Neural crest cell (in vitro differentiated cells): ENCODE measurements around the gene COL15A1. TPM values are rescaled to one million over a fixed set of nuclear protein-coding genes. Genes with fewer than 3 reads are reported as not detected.
"Not testable (repeated sequence)": the region's sequence is repeated elsewhere in the genome, so short reads cannot be mapped to it uniquely, and the experiment has no call there.

Experiments
- DNase-seq: peaks from one replicate; pipeline ENCODE4 v3.0.0; 2021; ENCODE audit warnings: low read depth, mixed read lengths, low spot score
- H3K27ac Mint-ChIP-seq: one replicate; pipeline ENCODE4 v1.8.0; 2021; ENCODE audit warnings: mild to moderate bottlenecking, mixed read lengths; ENCODE audit not compliant: unreplicated experiment
- H3K27me3 Mint-ChIP-seq: 2 replicates; pipeline ENCODE4 v1.8.0; 2021; ENCODE audit warnings: low read depth, mild to moderate bottlenecking, mixed read lengths
- H3K36me3 Mint-ChIP-seq: 2 replicates; pipeline ENCODE4 v1.8.0; 2021; ENCODE audit warnings: low read depth, mild to moderate bottlenecking, mixed read lengths
- H3K4me1 Mint-ChIP-seq: 2 replicates; pipeline ENCODE4 v1.8.0; 2021; ENCODE audit warnings: mixed read lengths
- H3K4me3 Mint-ChIP-seq: one replicate; pipeline ENCODE4 v1.8.0; 2021; ENCODE audit warnings: mild to moderate bottlenecking, mixed read lengths
- H3K9me3 Mint-ChIP-seq: 2 replicates; pipeline ENCODE4 v1.8.0; 2021; ENCODE audit warnings: mixed read lengths
- total RNA-seq: library from RNA; stranded (reverse); gene quantifications from 2 replicates; pipeline ENCODE4 v1.2.1, GENCODE V29; 2021
- TF ChIP-seq, protein P1 (sequence below): fragments of 200-600 bp; sonication (generic); conservative IDR thresholded peaks from 2 replicates; pipeline ENCODE4 v1.5.0; 2021; ENCODE audit warnings: antibody characterized with exemption, mild to moderate bottlenecking

COL15A1 gene
- total RNA-seq, 1 donor from 2014 or later, result 0.33 TPM

DNA sequence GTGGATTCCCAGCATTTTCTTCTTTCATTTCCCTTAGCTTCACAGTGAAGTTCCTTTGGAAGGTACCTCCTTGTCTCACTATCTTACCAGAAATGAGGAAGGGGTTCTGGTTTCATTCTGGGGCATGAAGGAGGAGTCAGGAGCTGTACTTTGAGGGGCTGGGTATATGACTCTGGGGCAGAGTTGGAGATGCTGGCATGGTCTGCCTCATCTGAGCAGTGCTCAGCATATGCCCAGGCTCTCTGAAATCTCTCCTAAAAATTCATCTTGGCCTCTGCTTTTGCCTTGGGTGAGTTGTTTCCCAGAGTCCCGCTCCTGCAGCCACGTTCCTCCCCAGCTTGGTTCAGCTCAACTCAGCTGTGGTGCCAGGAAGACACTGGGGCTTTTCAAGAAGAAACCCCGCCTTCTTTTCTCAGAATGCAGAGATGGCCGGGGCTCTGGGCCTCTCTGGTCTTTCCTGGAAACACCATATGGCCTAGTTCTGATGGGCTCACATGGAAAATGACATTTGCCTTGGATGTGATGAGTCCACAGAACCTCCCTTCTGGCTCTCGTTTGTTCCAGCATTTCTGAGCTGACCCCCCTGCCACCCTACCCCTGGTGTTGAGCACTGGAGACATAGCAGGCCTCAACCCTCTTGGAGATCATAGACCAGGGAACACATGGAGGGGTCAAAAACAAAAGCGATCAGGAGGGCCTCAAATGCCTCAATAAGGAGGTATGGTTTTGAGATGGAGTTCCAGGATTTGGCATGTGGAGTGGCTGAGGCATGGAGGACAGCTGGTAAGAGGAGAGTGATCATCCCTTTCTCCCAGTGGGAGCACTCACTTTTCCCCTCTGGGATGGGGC lies 149.2 kb downstream of the COL15A1 start:
- H3K36me3 Mint-ChIP-seq, result no peaks in the 10 kb centered on the region
- peaks cover 3% of the 10 kb centered on the region for H3K9me3 Mint-ChIP-seq
- H3K27me3 Mint-ChIP-seq, result no peaks in the 10 kb centered on the region
- H3K4me1 Mint-ChIP-seq, result peaks cover 23% of the 10 kb centered on the region
- H3K27ac Mint-ChIP-seq, result no peak overlapping the region
- no peak overlapping the region for H3K4me3 Mint-ChIP-seq
- DNase-seq, result no peak
- TF ChIP-seq, protein P1, sequence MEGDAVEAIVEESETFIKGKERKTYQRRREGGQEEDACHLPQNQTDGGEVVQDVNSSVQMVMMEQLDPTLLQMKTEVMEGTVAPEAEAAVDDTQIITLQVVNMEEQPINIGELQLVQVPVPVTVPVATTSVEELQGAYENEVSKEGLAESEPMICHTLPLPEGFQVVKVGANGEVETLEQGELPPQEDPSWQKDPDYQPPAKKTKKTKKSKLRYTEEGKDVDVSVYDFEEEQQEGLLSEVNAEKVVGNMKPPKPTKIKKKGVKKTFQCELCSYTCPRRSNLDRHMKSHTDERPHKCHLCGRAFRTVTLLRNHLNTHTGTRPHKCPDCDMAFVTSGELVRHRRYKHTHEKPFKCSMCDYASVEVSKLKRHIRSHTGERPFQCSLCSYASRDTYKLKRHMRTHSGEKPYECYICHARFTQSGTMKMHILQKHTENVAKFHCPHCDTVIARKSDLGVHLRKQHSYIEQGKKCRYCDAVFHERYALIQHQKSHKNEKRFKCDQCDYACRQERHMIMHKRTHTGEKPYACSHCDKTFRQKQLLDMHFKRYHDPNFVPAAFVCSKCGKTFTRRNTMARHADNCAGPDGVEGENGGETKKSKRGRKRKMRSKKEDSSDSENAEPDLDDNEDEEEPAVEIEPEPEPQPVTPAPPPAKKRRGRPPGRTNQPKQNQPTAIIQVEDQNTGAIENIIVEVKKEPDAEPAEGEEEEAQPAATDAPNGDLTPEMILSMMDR, result no peak

GRCh38 chr9:99093492-99093791 lies 149.7 kb downstream of the COL15A1 start:
- DNase-seq, result no peak
- no peaks in the 10 kb centered on the region for H3K36me3 Mint-ChIP-seq
- peaks cover 23% of the 10 kb centered on the region for H3K4me1 Mint-ChIP-seq
- no peak overlapping the region for H3K27ac Mint-ChIP-seq
- TF ChIP-seq, protein P1, result no peak
- no peaks in the 10 kb centered on the region for H3K27me3 Mint-ChIP-seq
- H3K4me3 Mint-ChIP-seq, result no peak overlapping the region
- H3K9me3 Mint-ChIP-seq, result peaks cover 3% of the 10 kb centered on the region

- Mint-ChIP-seq H3K4me3 (no peak overlapping the region), H3K9me3 (peaks cover 6% of the 10 kb centered on the region), H3K4me1 (peaks cover 23% of the 10 kb centered on the region), H3K27me3 (peaks cover 8% of the 10 kb centered on the region), H3K36me3 (no peaks in the 10 kb centered on the region), H3K27ac (no peak overlapping the region)
- TF ChIP-seq, protein P1, result no peak
- no peak for DNase-seq
These were observed 151.9 kb downstream of the COL15A1 start for GRCh38 chr9:99095565-99095964.

DNA sequence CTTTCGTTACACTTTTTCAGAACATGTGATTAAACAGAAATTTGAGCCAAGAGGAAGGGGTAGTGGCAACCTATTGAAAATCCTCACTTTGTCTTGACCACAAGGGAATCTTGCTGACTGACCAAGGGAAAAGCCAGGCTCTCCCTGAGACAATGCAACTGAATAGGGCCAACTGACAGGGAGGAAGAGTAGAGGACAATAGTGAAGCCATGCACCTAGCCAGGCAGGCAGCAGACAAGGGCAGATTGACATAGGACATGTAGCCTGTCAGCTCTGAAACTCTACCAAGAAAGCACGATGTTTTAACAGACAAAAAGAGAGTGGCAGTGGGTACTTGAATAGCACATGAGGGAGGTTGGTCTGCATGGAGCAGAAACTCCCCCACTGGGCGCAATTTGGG lies 152.7 kb downstream of the COL15A1 start:
- DNase-seq, result no peak

DNA sequence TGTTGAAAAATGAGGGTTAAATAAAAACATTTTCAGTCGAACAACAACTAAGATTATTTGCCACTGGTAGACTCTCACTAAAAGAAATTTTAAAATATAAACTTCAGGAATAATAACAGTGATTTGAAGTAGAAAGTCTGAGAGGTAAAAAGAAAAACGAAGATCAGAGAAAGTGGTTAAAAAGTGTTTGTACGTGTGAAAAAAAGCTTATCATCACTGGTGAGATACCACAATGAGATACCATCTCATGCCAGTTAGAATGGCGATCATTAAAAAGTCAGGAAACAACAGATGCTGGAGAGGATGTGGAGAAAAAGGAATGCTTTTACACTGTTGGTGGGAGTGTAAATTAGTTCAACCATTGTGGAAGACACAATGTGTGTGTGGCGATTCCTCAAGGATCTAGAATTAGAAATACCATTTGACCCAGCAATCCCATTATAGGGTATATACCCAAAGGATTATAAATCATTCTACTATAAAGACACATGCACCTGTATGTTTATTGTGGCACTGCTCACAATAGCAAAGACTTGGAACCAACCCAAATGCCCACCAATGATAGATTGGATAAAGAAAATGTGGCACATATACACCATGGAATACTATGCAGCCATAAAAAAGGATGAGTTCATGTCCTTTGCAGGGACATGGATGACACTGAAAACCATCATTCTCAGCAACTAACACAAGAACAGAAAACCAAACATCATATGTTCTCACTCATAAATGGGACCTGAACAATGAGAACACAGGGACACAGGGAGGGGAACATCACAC lies 156.3 kb downstream of the COL15A1 start:
- peaks cover 25% of the 10 kb centered on the region for H3K27me3 Mint-ChIP-seq
- DNase-seq, H3K9me3 Mint-ChIP-seq, H3K4me3 Mint-ChIP-seq, H3K27ac Mint-ChIP-seq, H3K36me3 Mint-ChIP-seq: not testable (repeated sequence)
- H3K4me1 Mint-ChIP-seq, result peaks cover 36% of the 10 kb centered on the region

More for the DNA sequence above, 152.7 kb downstream of the COL15A1 start:
- Mint-ChIP-seq H3K9me3 (peaks cover 6% of the 10 kb centered on the region), H3K27me3 (peaks cover 8% of the 10 kb centered on the region), H3K36me3 (no peaks in the 10 kb centered on the region), H3K4me3 (no peak overlapping the region), H3K4me1 (peaks cover 23% of the 10 kb centered on the region), H3K27ac (no peak overlapping the region)
- TF ChIP-seq, protein P1, result no peak

DNA sequence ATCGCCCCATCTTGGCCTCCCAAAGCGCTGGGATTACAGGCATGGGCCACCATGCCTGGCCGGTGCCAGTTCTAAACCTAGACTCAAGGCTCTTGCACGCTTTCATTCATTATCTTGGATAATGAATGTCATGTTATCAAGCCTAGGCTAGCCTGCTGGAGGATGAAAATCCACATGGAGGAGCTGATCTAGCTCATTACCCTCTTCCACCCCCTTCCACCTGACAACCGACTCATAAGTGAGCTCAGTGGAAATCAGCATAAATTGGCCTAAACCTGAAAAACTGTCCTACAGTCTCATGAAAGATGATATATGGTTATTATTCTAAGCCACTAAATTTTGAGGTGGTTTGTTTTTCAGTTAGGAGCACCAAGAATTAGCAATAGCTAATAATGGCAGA lies 157.6 kb downstream of the COL15A1 start:
- Mint-ChIP-seq H3K9me3 (peaks cover 6% of the 10 kb centered on the region), H3K27me3 (peaks cover 25% of the 10 kb centered on the region), H3K4me3 (no peak overlapping the region), H3K36me3 (no peaks in the 10 kb centered on the region), H3K4me1 (peaks cover 30% of the 10 kb centered on the region), H3K27ac (no peak overlapping the region)
- DNase-seq, result no peak
- TF ChIP-seq, protein P1, result no peak
